HG03432 (cell line): Measurements from ENCODE around the gene PRDM16.

ENCODE experiments used
- ATAC-seq: cut with Tn5 transposase; IDR thresholded peaks from one replicate; pipeline ENCODE4 v1.9.1; 2021; ENCODE audit warnings: mild to moderate bottlenecking, moderate library complexity; ENCODE audit not compliant: unreplicated experiment

Gene PRDM16

GRCh38 chr1:3346478-3346877, 277.5 kb downstream of the PRDM16 start:
- ATAC-seq = no peak

- no peak for ATAC-seq
Observed at GRCh38 chr1:3347257-3348020, 278.4 kb downstream of the PRDM16 start.

- no peak for ATAC-seq
Observed at GRCh38 chr1:3348196-3348865, 279.3 kb downstream of the PRDM16 start.

GRCh38 chr1:3349161-3349967, 280.4 kb downstream of the PRDM16 start:
- no peak for ATAC-seq

- ATAC-seq = no peak
Observed at GRCh38 chr1:3349968-3350299, 280.9 kb downstream of the PRDM16 start.

- ATAC-seq = no peak
Observed at GRCh38 chr1:3350506-3351261, 281.7 kb downstream of the PRDM16 start.

- no peak for ATAC-seq
Observed at GRCh38 chr1:3351449-3352298, 282.7 kb downstream of the PRDM16 start.

- ATAC-seq = no peak
Observed at GRCh38 chr1:3352299-3352951, 283.4 kb downstream of the PRDM16 start.

GRCh38 chr1:3352952-3353331, 283.9 kb downstream of the PRDM16 start:
- no peak for ATAC-seq

- ATAC-seq = no peak
Observed at GRCh38 chr1:3353876-3354275, 284.9 kb downstream of the PRDM16 start.

- no peak for ATAC-seq
Observed at GRCh38 chr1:3355089-3355488, 286.1 kb downstream of the PRDM16 start.

GRCh38 chr1:3355894-3356826, 287.2 kb downstream of the PRDM16 start:
- ATAC-seq = no peak

GRCh38 chr1:3356827-3357460, 287.9 kb downstream of the PRDM16 start:
- no peak for ATAC-seq

- no peak for ATAC-seq
Observed at GRCh38 chr1:3357526-3358297, 288.7 kb downstream of the PRDM16 start.

- no peak for ATAC-seq
Observed at GRCh38 chr1:3359351-3359750, 290.3 kb downstream of the PRDM16 start.

GRCh38 chr1:3359756-3360440, 290.9 kb downstream of the PRDM16 start:
- no peak for ATAC-seq
